ENCODE data around the gene HILPDA. TPM values are rescaled to one million over a fixed set of nuclear protein-coding genes. Genes with fewer than 3 reads are reported as not detected.
A peak's percentile ranks its signal among the peaks of the same experiment; 100 is the strongest.

The HILPDA gene
- total and polyA plus RNA-seq, 9 of the 15 experiments (the other 6 are each of a cell fraction or from before 2014, with no cell fraction given): 8.3 to 71.8 (median 23.5) TPM

DNA sequence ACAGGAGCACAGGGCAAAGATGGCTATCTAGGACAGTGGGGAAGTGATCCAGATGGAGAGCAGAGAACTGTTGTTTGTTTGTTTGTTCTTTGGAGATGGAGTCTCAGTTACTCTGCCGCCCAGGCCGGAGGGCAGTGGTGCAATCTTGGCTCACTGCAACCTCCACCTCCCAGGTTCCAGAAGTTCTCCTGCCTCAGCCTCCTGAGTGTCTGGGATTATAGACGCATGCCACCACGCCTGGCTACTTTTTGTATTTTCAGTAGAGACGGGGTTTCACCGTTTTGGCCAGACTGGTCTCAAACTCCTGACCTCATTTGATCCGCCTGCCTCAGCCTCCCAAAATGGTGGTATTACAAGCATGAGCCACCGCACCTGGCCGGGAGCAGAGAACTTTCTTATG lies 41.7 kb downstream of the HILPDA start:
- peaks cover 81% of the 10 kb centered on the region for H3K36me3 ChIP-seq (ENCODE audit: control insufficient read depth, insufficient read depth, low read length)
- no peaks in the 10 kb centered on the region for H3K27me3 ChIP-seq (ENCODE audit: control insufficient read depth in 2 of 2, insufficient read depth in 2 of 2, low read length in 2 of 2)
- no peak for FAIRE-seq
- H4K20me1 ChIP-seq (replicated peaks; ENCODE audit: control insufficient read depth, insufficient read depth, low read length): no peaks in the 10 kb centered on the region
- in situ Hi-C loops (cut with MboI) (no loop called here), intact Hi-C loops (cut with micrococcal nuclease) (no loop called here)
- ATAC-seq: peak; percentile 38; the same call in 1 of the 3 replicates
- ChIA-PET CTCF (ENCODE audit: low intra/inter-chr PET ratio) (no interaction called here), POLR2A (interaction anchor here (0.6 kb wide), 1 partner anchor 21 kb away, joined by 3 read pairs; no protein-coding TSS in a partner anchor)
- TF ChIP-seq, protein P1, sequence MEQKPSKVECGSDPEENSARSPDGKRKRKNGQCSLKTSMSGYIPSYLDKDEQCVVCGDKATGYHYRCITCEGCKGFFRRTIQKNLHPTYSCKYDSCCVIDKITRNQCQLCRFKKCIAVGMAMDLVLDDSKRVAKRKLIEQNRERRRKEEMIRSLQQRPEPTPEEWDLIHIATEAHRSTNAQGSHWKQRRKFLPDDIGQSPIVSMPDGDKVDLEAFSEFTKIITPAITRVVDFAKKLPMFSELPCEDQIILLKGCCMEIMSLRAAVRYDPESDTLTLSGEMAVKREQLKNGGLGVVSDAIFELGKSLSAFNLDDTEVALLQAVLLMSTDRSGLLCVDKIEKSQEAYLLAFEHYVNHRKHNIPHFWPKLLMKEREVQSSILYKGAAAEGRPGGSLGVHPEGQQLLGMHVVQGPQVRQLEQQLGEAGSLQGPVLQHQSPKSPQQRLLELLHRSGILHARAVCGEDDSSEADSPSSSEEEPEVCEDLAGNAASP (IDR thresholded peaks at IDR 0.05): no peak
- TF ChIP-seq EZH2 (IDR thresholded peaks at IDR 0.05; ENCODE audit: borderline replicate concordance, low read depth, low read length) (no peak), HOXB6 (CRISPR knock-in tag; IDR thresholded peaks at IDR 0.05; ENCODE audit: borderline replicate concordance) (no peak), FOXA3 (CRISPR knock-in tag; conservative IDR thresholded peaks at IDR 0.05 in 1 of 2, IDR thresholded peaks at IDR 0.05 in 1 of 2) (no peak), HNRNPK (IDR thresholded peaks at IDR 0.05; ENCODE audit: low read depth, low read length, poor library complexity, severe bottlenecking) (no peak), NR2C2 (CRISPR knock-in tag; IDR thresholded peaks at IDR 0.05) (no peak), NR2C2 (tag; IDR thresholded peaks at IDR 0.05) (no peak), CBX5 (IDR thresholded peaks at IDR 0.05; ENCODE audit: borderline replicate concordance, low read depth) (no peak), CREB1 (IDR thresholded peaks at IDR 0.05) (no peak), CREB1 (CRISPR knock-in tag; IDR thresholded peaks at IDR 0.05) (no peak), ZNF134 (CRISPR knock-in tag; conservative IDR thresholded peaks at IDR 0.05) (no peak), MXI1 (IDR thresholded peaks at IDR 0.05; ENCODE audit: low read depth, low read length) (no peak), SPI1 (IDR thresholded peaks at IDR 0.05; ENCODE audit: borderline replicate concordance, low read depth, low read length) (no peak), SP1 (CRISPR knock-in tag; IDR thresholded peaks at IDR 0.05) (no peak), HSF4 (CRISPR knock-in tag; IDR thresholded peaks at IDR 0.05; ENCODE audit: borderline replicate concordance) (no peak), KLF10 (CRISPR knock-in tag; IDR thresholded peaks at IDR 0.05) (no peak), ATF1 (CRISPR knock-in tag; IDR thresholded peaks at IDR 0.05) (no peak), ATF1 (tag; IDR thresholded peaks at IDR 0.05) (no peak), RFX5 (IDR thresholded peaks at IDR 0.05; ENCODE audit: low read depth, low read length) (no peak), CBX8 (IDR thresholded peaks at IDR 0.05; ENCODE audit: borderline replicate concordance, extremely low read depth, low read depth, low read length, poor library complexity, severe bottlenecking) (no peak)
- no peak overlapping the region for H3K4me2 ChIP-seq (ENCODE audit: insufficient read depth, low read length)
- H3K4me1 ChIP-seq (replicated peaks in 1 of 2; ENCODE audit: control insufficient read depth in 2 of 2, insufficient read depth in 2 of 2, low read length in 2 of 2): no peaks in the 10 kb centered on the region
- no peaks in the 10 kb centered on the region for H3K9me3 ChIP-seq (replicated peaks; ENCODE audit: control insufficient read depth, insufficient read depth, low read depth, low read length)
- DNase-seq (ENCODE audit: extremely low read depth in 1 of 4, low spot score in 3 of 4): no peak
- WGBS (ENCODE audit: insufficient coverage, low coverage, missing lambda C conversion rate): 93% methylated on average over 9 of the region's 9 CpGs
- no peaks in the 10 kb centered on the region for H3K9me1 ChIP-seq (ENCODE audit: control insufficient read depth, insufficient read depth, low read length)
- H3K4me3 ChIP-seq: no peak overlapping the region
- H3K79me2 ChIP-seq (ENCODE audit: control insufficient read depth, insufficient read depth, low read length): no peaks in the 10 kb centered on the region
- H2AFZ ChIP-seq (ENCODE audit: low read depth, low read length): no peak overlapping the region
- H3K9ac ChIP-seq (ENCODE audit: insufficient read depth in 1 of 2, low read depth in 2 of 2, low read length in 2 of 2): peak overlapping the region in 1 of 2 experiments; percentile 11; a peak in 1 of 4 replicates
- no TSS peak for BruUV-seq (replicated peaks)
- H3K27ac ChIP-seq (ENCODE audit: extremely low read depth, low read depth, low read length): no peak overlapping the region

Measured in K562 (cell line).